H9 (cell line): ENCODE measurements around the gene TMEM63A. TPM values are rescaled to one million over a fixed set of nuclear protein-coding genes. Genes with fewer than 3 reads are reported as not detected.

Experiments
- DNase-seq: peaks from one replicate; pipeline ENCODE4 v3.0.0-alpha.2; 2017
- H2AFZ ChIP-seq: one replicate; pipeline ENCODE4 v1.6.1; 2013; ENCODE audit warnings: mild to moderate bottlenecking, low read length, control low read depth, moderate library complexity
- H2AK5ac ChIP-seq: 2 replicates; pipeline ENCODE4 v1.6.1; 2013; ENCODE audit warnings: low read length, control low read depth, mixed read lengths; ENCODE audit not compliant: insufficient read length
- H2BK120ac ChIP-seq: one replicate; pipeline ENCODE4 v1.6.1; 2013; ENCODE audit warnings: low read depth, mild to moderate bottlenecking, low read length, control low read depth, inconsistent platforms; ENCODE audit not compliant: poor library complexity, severe bottlenecking
- H2BK12ac ChIP-seq: 2 replicates; pipeline ENCODE4 v1.6.1; 2013; ENCODE audit warnings: low read length, control low read depth, mixed read lengths, low read depth; ENCODE audit not compliant: insufficient read length
- H2BK15ac ChIP-seq: 2 replicates; pipeline ENCODE4 v1.6.1; 2013; ENCODE audit warnings: low read depth, low read length, control low read depth
- H2BK20ac ChIP-seq: one replicate; pipeline ENCODE4 v1.6.1; 2013; ENCODE audit warnings: low read depth, mild to moderate bottlenecking, low read length, control low read depth, inconsistent platforms; ENCODE audit not compliant: poor library complexity, severe bottlenecking
- H2BK5ac ChIP-seq: 2 replicates; pipeline ENCODE4 v1.6.1; 2013; ENCODE audit warnings: low read length, control low read depth, mixed read lengths; ENCODE audit not compliant: insufficient read length
- H3K14ac ChIP-seq: 2 replicates; pipeline ENCODE4 v1.6.1; 2013; ENCODE audit warnings: low read length, control low read depth; ENCODE audit not compliant: insufficient read depth
- H3K18ac ChIP-seq: 2 replicates; pipeline ENCODE4 v1.6.1; 2013; ENCODE audit warnings: low read depth, mild to moderate bottlenecking, mixed read lengths, low read length, control low read depth; ENCODE audit not compliant: insufficient read length
- H3K23ac ChIP-seq: 2 replicates; pipeline ENCODE4 v1.6.1; 2013; ENCODE audit warnings: low read length, control low read depth, mixed read lengths, low read depth; ENCODE audit not compliant: insufficient read length
- H3K23me2 ChIP-seq: 2 replicates; pipeline ENCODE4 v1.6.1; 2013; ENCODE audit warnings: low read depth, mild to moderate bottlenecking, mixed read lengths, low read length, control low read depth; ENCODE audit not compliant: insufficient read length, poor library complexity, severe bottlenecking
- H3K27ac ChIP-seq: 2 replicates; pipeline ENCODE4 v1.5.1; 2013; ENCODE audit warnings: low read length, control low read depth, mixed read lengths, low read depth; ENCODE audit not compliant: insufficient read length
- H3K27me3 ChIP-seq: 2 replicates; pipeline ENCODE4 v1.6.1; 2013; ENCODE audit warnings: low read length, control low read depth, inconsistent platforms; ENCODE audit not compliant: insufficient read depth
- H3K4ac ChIP-seq: 2 replicates; pipeline ENCODE4 v1.6.1; 2013; ENCODE audit warnings: low read depth, mild to moderate bottlenecking, control low read depth, inconsistent platforms, low read length, moderate library complexity
- H3K4me1 ChIP-seq: 2 replicates; pipeline ENCODE4 v1.6.1; 2013; ENCODE audit warnings: low read length, control low read depth, inconsistent platforms; ENCODE audit not compliant: insufficient read depth
- H3K4me2 ChIP-seq: 2 replicates; pipeline ENCODE4 v1.6.1; 2013; ENCODE audit warnings: low read length, control low read depth, mixed read lengths; ENCODE audit not compliant: insufficient read length, insufficient read depth
- H3K56ac ChIP-seq: 2 replicates; pipeline ENCODE4 v1.6.1; 2013; ENCODE audit warnings: low read depth, mild to moderate bottlenecking, mixed read lengths, low read length, control low read depth; ENCODE audit not compliant: insufficient read length
- H3K79me1 ChIP-seq: 2 replicates; pipeline ENCODE4 v1.6.1; 2013; ENCODE audit warnings: low read depth, mild to moderate bottlenecking, moderate library complexity, low read length, control low read depth, inconsistent platforms; ENCODE audit not compliant: insufficient read depth, poor library complexity, severe bottlenecking
- H3K79me2 ChIP-seq: 2 replicates; pipeline ENCODE4 v1.6.1; 2013; ENCODE audit warnings: low read length, control low read depth, inconsistent platforms; ENCODE audit not compliant: insufficient read depth
- H3K9ac ChIP-seq: 2 replicates; pipeline ENCODE4 v1.6.1; 2013; ENCODE audit warnings: low read length, control low read depth, mixed read lengths; ENCODE audit not compliant: insufficient read length; ENCODE audit errors: extremely low read depth
- H3K9me3 ChIP-seq: one replicate; pipeline ENCODE4 v1.6.1; 2013; ENCODE audit warnings: low read depth, low read length, inconsistent platforms; ENCODE audit not compliant: control insufficient read depth
- H3T11ph ChIP-seq: one replicate; pipeline ENCODE4 v1.6.1; 2013; ENCODE audit warnings: mild to moderate bottlenecking, low read length, control low read depth, inconsistent platforms
- H4K20me1 ChIP-seq: one replicate; pipeline ENCODE4 v1.6.1; 2013; ENCODE audit not compliant: control insufficient read depth, insufficient read length, insufficient read depth
- H4K5ac ChIP-seq: 2 replicates; pipeline ENCODE4 v1.6.1; 2013; ENCODE audit warnings: low read depth, mild to moderate bottlenecking, mixed read lengths, low read length, control low read depth; ENCODE audit not compliant: insufficient read length
- H4K8ac ChIP-seq: replicated peaks from 2 replicates; pipeline ENCODE4 v1.6.1; 2013; ENCODE audit warnings: low read length, control low read depth, mixed read lengths, low read depth; ENCODE audit not compliant: insufficient read length
- H4K91ac ChIP-seq: 2 replicates; pipeline ENCODE4 v1.6.1; 2013; ENCODE audit warnings: low read depth, mild to moderate bottlenecking, moderate library complexity, mixed read lengths, low read length, control low read depth; ENCODE audit not compliant: insufficient read length
- H3K27ac Mint-ChIP-seq, 3 experiments: 2 replicates in 2 of 3; 3 replicates in 1 of 3; pipeline ENCODE4 v1.8.0; 2020 to 2021; ENCODE audit warnings: mixed read lengths in 3 of 3, mild to moderate bottlenecking in 1 of 3, moderate library complexity in 1 of 3
- H3K27me3 Mint-ChIP-seq: 2 replicates; pipeline ENCODE4 v1.8.0; 2021; ENCODE audit warnings: low read depth, mild to moderate bottlenecking, moderate library complexity, mixed read lengths
- H3K36me3 Mint-ChIP-seq, 3 experiments: 2 replicates in 2 of 3; 3 replicates in 1 of 3; pipeline ENCODE4 v1.8.0; 2020 to 2021; ENCODE audit warnings: low read depth in 3 of 3, mixed read lengths in 3 of 3; ENCODE audit not compliant: insufficient read depth in 1 of 3
- H3K4me1 Mint-ChIP-seq, 2 experiments: 2 replicates each; pipeline ENCODE4 v1.8.0; 2020; ENCODE audit warnings: mixed read lengths in 2 of 2
- H3K4me3 Mint-ChIP-seq, 2 experiments: 2 replicates in 1 of 2; 3 replicates in 1 of 2; pipeline ENCODE4 v1.8.0; 2020 to 2021; ENCODE audit warnings: mild to moderate bottlenecking in 2 of 2, mixed read lengths in 2 of 2, moderate library complexity in 1 of 2
- H3K9me3 Mint-ChIP-seq, 2 experiments: 2 replicates in 1 of 2; 3 replicates in 1 of 2; pipeline ENCODE4 v1.8.0; 2020; ENCODE audit warnings: mild to moderate bottlenecking in 2 of 2, mixed read lengths in 2 of 2, moderate library complexity in 1 of 2
- WGBS: extraction: QIAGEN DNeasy Blood & Tissue Kit; methylation state at CpG from one replicate; pipeline ENCODE4 v1.1.7; 2013; ENCODE audit warnings: missing lambda C conversion rate, low lambda C conversion rate, mixed read lengths; ENCODE audit not compliant: insufficient read length; ENCODE audit errors: extremely low coverage; 5-methylcytosine and 5-hydroxymethylcytosine counted together
- total RNA-seq: library from RNA; stranded (reverse); gene quantifications from 2 replicates; pipeline ENCODE4 v1.2.1, GENCODE V29; 2021
- TF ChIP-seq, protein P1 (sequence below): fragments of 200-600 bp; sonication (generic); conservative IDR thresholded peaks from 3 replicates; pipeline ENCODE4 v1.8.0; 2021; ENCODE audit warnings: antibody characterized with exemption, mild to moderate bottlenecking

The TMEM63A gene
- total RNA-seq, 1 experiment from 2014 or later = 75.7 TPM

GRCh38 chr1:225813214-225813964 is 68.8 kb downstream of the TMEM63A start:
- Histone ChIP-seq H2AFZ (no peak overlapping the region), H3K79me1 (no peaks in the 10 kb centered on the region), H3T11ph (no peak overlapping the region), H2AK5ac (no peak overlapping the region), H2BK120ac (no peak overlapping the region), H4K20me1 (no peaks in the 10 kb centered on the region), H3K9me3 (no peaks in the 10 kb centered on the region), H3K14ac (no peak overlapping the region), H3K23me2 (no peaks in the 10 kb centered on the region), H3K18ac (no peak overlapping the region), H3K4me2 (no peak overlapping the region), H3K56ac (no peak overlapping the region), H3K9ac (no peak overlapping the region), H3K27ac (no peak overlapping the region), H2BK12ac (no peak overlapping the region), H2BK20ac (no peak overlapping the region), H3K79me2 (peaks cover 1% of the 10 kb centered on the region; the same call in 1 of the 2 replicates), H3K4me1 (peaks cover 13% of the 10 kb centered on the region), H3K23ac (no peak overlapping the region), H4K5ac (no peak overlapping the region), H2BK15ac (no peak overlapping the region), H3K4ac (no peak overlapping the region), H3K27me3 (no peaks in the 10 kb centered on the region), H4K8ac (no peak overlapping the region), H4K91ac (no peak overlapping the region), H2BK5ac (no peak overlapping the region)
- H3K4me3 Mint-ChIP-seq = no peak overlapping the region
- H3K27ac Mint-ChIP-seq = peak overlapping the region in 1 of 3 experiments; percentile 67; a peak in 1 of 7 replicates
- no CpG with 5 or more reads among the region's 10 CpGs for WGBS
- H3K9me3 Mint-ChIP-seq = no peaks in the 10 kb centered on the region; a peak in 1 of 5 replicates
- peaks cover 49 to 59% of the 10 kb centered on the region in 2 experiments for H3K4me1 Mint-ChIP-seq
- peaks cover 0 to 5% (median 4%) of the 10 kb centered on the region in 3 experiments; a peak in 3 of 7 replicates for H3K36me3 Mint-ChIP-seq
- peaks cover 10% of the 10 kb centered on the region for H3K27me3 Mint-ChIP-seq
- DNase-seq = no peak
- TF ChIP-seq, protein P1, sequence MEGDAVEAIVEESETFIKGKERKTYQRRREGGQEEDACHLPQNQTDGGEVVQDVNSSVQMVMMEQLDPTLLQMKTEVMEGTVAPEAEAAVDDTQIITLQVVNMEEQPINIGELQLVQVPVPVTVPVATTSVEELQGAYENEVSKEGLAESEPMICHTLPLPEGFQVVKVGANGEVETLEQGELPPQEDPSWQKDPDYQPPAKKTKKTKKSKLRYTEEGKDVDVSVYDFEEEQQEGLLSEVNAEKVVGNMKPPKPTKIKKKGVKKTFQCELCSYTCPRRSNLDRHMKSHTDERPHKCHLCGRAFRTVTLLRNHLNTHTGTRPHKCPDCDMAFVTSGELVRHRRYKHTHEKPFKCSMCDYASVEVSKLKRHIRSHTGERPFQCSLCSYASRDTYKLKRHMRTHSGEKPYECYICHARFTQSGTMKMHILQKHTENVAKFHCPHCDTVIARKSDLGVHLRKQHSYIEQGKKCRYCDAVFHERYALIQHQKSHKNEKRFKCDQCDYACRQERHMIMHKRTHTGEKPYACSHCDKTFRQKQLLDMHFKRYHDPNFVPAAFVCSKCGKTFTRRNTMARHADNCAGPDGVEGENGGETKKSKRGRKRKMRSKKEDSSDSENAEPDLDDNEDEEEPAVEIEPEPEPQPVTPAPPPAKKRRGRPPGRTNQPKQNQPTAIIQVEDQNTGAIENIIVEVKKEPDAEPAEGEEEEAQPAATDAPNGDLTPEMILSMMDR = no peak
